Measurements from ENCODE around the gene ZSCAN2. TPM values are rescaled to one million over a fixed set of nuclear protein-coding genes. Genes with fewer than 3 reads are reported as not detected.
"Not testable (repeated sequence)": the region's sequence is repeated elsewhere in the genome, so short reads cannot be mapped to it uniquely, and the experiment has no call there.

The ZSCAN2 gene
- polyA plus RNA-seq, result under 1 TPM; 0.71 to 0.81 TPM

DNA sequence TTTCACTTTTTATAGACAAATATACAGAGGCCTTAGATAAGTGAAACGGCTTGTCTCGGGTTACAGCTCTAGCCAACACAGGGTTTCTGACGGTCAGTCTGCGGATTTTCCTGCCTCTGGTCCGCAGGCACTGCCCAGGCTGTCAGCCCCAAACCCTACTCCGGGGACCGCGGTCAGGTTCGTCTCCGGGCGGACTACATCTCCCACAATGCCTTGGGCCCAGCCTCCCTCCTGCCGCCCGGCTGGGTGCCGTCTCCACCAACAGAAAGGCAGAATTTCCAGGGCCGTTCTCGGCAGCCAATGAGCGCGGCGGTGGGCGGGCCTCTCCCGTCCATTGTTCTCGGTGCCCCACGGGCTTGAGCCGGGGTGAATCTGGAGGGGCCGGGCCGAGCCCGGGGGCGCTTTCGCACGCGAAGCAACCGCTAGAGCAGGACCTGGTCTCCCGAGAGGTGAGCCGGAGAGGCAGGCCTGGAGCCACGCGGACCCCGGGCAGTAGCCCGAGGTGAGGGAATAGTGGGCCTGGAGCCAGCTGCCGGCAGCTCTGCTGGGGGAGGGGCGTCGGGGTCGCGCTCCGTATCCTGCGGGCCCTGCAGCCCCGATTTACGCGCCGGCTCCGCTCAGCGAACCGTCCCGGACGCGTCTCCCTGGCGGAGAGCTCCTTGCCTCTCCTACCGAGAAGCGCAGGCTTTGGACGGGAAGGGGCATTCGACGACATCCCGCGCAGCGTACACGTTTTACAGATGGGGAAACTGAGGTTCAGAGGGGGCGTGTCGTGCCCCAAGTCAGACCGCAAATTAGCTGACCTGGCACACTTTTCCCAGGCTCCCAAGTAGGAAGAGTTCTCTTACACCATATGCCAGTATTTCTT, at the start of gene ZSCAN2:
Gene ZSCAN2 (plus strand): TSS at position 323 of the 868 bp plus-strand sequence. CDS start 2,919 bp downstream, outside the sequence.
- Histone ChIP-seq H3K4me1 (ENCODE audit: control insufficient read depth in 2 of 2, insufficient read depth in 2 of 2, low read length in 1 of 2) (peaks cover 0 to 9% of the 10 kb centered on the region in 2 donors), H3K9me3 (ENCODE audit: control insufficient read depth in 2 of 2, insufficient read depth in 1 of 2, low read depth in 1 of 2, low read length in 1 of 2) (no peaks in the 10 kb centered on the region), H3K4me3 (ENCODE audit: low read depth in 1 of 2, low read length in 2 of 2) (peak within 1 kb of the TSS; percentile 72 to 83), H3K36me3 (ENCODE audit: control insufficient read depth in 2 of 2, insufficient read depth in 2 of 2, low read length in 1 of 2) (peaks cover 2 to 5% of the 10 kb centered on the region in 2 donors), H3K27me3 (ENCODE audit: control insufficient read depth in 1 of 2, insufficient read depth in 2 of 2, low read length in 2 of 2) (no peaks in the 10 kb centered on the region), H3K27ac (ENCODE audit: low read depth in 2 of 2, low read length in 1 of 2) (peak within 1 kb of the TSS in 1 of 2 donors; percentile 61)
- 1% methylated on average over 57 to 68 of the region's 68 CpGs for WGBS, 2 donors

DNA sequence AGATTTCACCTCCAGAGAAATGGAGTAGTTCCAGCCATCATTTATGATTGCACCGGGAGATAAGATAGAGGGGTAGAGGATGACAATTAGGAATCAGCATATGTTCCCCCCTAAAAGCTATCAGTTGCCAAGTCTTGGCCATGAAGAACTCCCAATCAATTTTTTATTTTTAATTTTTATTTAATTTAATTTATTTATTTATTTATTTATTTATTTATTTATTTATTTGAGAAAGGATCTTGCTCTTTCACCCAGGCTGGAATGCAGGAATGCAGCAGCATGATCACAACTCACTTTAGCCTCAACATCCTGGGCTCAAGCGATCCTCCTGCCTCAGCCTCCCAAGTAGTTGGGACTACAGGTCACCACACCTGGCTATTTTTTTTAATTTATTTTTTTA, 49.2 kb upstream of the ZSCAN2 start:
- H3K4me3 ChIP-seq (ENCODE audit: low read depth in 1 of 2, low read length in 2 of 2); H3K4me1 ChIP-seq (ENCODE audit: control insufficient read depth in 2 of 2, insufficient read depth in 2 of 2, low read length in 1 of 2); H3K27me3 ChIP-seq (ENCODE audit: control insufficient read depth in 1 of 2, insufficient read depth in 2 of 2, low read length in 2 of 2); H3K36me3 ChIP-seq (ENCODE audit: control insufficient read depth in 2 of 2, insufficient read depth in 2 of 2, low read length in 1 of 2); H3K9me3 ChIP-seq (ENCODE audit: control insufficient read depth in 2 of 2, insufficient read depth in 1 of 2, low read depth in 1 of 2, low read length in 1 of 2); H3K27ac ChIP-seq (ENCODE audit: low read depth in 2 of 2, low read length in 1 of 2): not testable (repeated sequence)
- WGBS, 2 donors, result 95 to 100% methylated on average over 2 of the region's 2 CpGs

DNA sequence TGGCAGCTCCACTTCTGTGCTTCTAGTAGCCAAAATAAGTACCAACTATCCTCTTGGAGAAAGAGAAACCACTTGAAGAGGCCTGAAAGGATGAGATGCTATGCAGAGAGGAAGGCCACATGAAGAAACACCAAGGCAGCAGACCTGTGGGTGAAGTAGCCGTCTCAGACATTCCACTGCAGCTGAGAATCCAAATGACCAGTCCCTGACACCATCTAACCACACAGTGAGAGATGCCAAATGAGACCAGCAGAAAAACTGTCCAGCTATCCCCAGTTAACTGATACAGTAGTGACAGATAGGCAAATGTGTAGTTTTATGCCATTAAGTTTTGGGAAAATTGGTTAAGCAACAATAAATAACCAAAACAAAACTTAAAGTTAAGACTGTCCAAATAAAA, 47.9 kb upstream of the ZSCAN2 start:
- Histone ChIP-seq H3K9me3 (ENCODE audit: control insufficient read depth in 2 of 2, insufficient read depth in 1 of 2, low read depth in 1 of 2, low read length in 1 of 2) (no peaks in the 10 kb centered on the region), H3K27ac (ENCODE audit: low read depth in 2 of 2, low read length in 1 of 2) (no peak overlapping the region), H3K4me3 (ENCODE audit: low read depth in 1 of 2, low read length in 2 of 2) (no peak overlapping the region), H3K4me1 (ENCODE audit: control insufficient read depth in 2 of 2, insufficient read depth in 2 of 2, low read length in 1 of 2) (no peaks in the 10 kb centered on the region), H3K27me3 (ENCODE audit: control insufficient read depth in 1 of 2, insufficient read depth in 2 of 2, low read length in 2 of 2) (no peaks in the 10 kb centered on the region), H3K36me3 (ENCODE audit: control insufficient read depth in 2 of 2, insufficient read depth in 2 of 2, low read length in 1 of 2) (peaks cover 0 to 2% of the 10 kb centered on the region in 2 donors)
- WGBS, 2 donors, result 92 to 95% methylated on average over 1 of the region's 1 CpG

DNA sequence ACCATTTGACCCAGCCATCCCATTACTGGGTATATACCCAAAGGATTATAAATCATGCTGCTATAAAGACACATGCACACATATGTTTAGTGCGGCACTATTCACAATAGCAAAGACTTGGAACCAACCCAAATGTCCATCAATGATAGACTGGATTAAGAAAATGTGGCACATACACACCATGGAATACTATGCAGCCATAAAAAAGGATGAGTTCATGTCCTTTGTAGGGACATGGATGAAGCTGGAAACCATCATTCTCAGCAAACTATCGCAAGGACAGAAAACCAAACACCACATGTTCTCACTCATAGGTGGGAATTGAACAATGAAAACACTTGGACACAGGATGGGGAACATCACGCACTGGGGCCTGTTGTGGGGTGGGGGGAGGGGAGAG, 44.1 kb upstream of the ZSCAN2 start:
- H3K27ac ChIP-seq (ENCODE audit: low read depth in 2 of 2, low read length in 1 of 2); H3K9me3 ChIP-seq (ENCODE audit: control insufficient read depth in 2 of 2, insufficient read depth in 1 of 2, low read depth in 1 of 2, low read length in 1 of 2); H3K4me1 ChIP-seq (ENCODE audit: control insufficient read depth in 2 of 2, insufficient read depth in 2 of 2, low read length in 1 of 2); H3K27me3 ChIP-seq (ENCODE audit: control insufficient read depth in 1 of 2, insufficient read depth in 2 of 2, low read length in 2 of 2); H3K36me3 ChIP-seq (ENCODE audit: control insufficient read depth in 2 of 2, insufficient read depth in 2 of 2, low read length in 1 of 2); H3K4me3 ChIP-seq (ENCODE audit: low read depth in 1 of 2, low read length in 2 of 2): not testable (repeated sequence)
- 90 to 94% methylated on average over 2 to 3 of the region's 3 CpGs for WGBS, 2 donors

DNA sequence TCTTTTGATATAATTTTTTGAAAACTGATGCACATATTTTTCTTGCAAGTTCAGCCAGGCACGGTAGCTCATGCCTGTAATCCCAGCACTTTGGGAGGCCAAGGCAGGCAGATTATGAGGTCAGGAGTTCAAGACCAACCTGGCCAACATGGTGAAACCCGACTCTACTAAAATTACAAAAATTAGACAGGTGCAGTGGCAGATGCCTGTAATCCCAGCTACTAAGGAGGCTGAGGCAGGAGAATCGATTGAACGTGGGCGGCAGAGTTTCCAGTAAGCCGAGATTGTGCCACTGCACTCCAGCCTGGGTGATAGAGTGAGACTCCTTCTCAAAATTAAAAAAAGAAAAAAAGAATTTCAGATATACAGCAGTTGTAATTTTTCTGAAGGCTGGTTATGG, 32.8 kb upstream of the ZSCAN2 start:
- H3K9me3 ChIP-seq (ENCODE audit: control insufficient read depth in 2 of 2, insufficient read depth in 1 of 2, low read depth in 1 of 2, low read length in 1 of 2); H3K27me3 ChIP-seq (ENCODE audit: control insufficient read depth in 1 of 2, insufficient read depth in 2 of 2, low read length in 2 of 2); H3K4me3 ChIP-seq (ENCODE audit: low read depth in 1 of 2, low read length in 2 of 2); H3K27ac ChIP-seq (ENCODE audit: low read depth in 2 of 2, low read length in 1 of 2); H3K4me1 ChIP-seq (ENCODE audit: control insufficient read depth in 2 of 2, insufficient read depth in 2 of 2, low read length in 1 of 2); H3K36me3 ChIP-seq (ENCODE audit: control insufficient read depth in 2 of 2, insufficient read depth in 2 of 2, low read length in 1 of 2): not testable (repeated sequence)
- WGBS, 2 donors, result 89 to 90% methylated on average over 6 of the region's 6 CpGs

DNA sequence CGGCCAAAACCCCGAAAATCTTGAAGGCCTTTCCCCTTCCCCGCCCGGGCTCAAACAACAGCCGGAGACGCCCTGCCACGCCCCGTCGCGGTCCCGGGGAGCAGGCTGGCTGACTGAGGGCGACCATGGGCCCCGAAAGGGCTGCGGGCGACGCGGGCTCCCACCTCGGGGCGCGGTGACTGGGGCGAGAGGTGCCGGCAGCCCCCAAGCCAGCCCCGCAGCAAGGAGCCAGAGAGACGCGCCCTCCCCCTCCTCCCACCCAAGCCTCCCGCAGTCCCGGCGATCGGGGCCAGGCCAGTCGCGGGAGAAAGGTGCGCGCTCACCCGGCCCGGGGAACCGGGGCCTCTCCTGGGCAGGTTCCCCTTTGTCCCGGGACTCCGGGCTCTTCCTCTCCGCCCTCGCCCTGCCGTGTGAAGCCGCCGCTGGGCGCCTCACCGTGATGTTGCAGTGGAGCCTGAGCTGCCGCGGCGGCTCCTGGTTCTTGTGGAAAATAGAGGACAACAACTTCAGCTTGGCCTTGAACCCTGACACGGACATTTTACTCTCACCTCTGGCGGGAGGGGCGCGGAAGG, 30.6 kb upstream of the ZSCAN2 start:
- peaks cover 0 to 2% of the 10 kb centered on the region in 2 donors for H3K4me1 ChIP-seq (ENCODE audit: control insufficient read depth in 2 of 2, insufficient read depth in 2 of 2, low read length in 1 of 2)
- whole genome bisulfite sequencing, 2 donors, result 0 to 1% methylated on average over 47 to 52 of the region's 52 CpGs
- H3K36me3 ChIP-seq (ENCODE audit: control insufficient read depth in 2 of 2, insufficient read depth in 2 of 2, low read length in 1 of 2), result no peaks in the 10 kb centered on the region
- H3K27ac ChIP-seq (ENCODE audit: low read depth in 2 of 2, low read length in 1 of 2), result peak overlapping the region; percentile 95 to 98
- H3K4me3 ChIP-seq (ENCODE audit: low read depth in 1 of 2, low read length in 2 of 2), result peak overlapping the region; percentile 64 to 88
- no peaks in the 10 kb centered on the region for H3K9me3 ChIP-seq (ENCODE audit: control insufficient read depth in 2 of 2, insufficient read depth in 1 of 2, low read depth in 1 of 2, low read length in 1 of 2)
- H3K27me3 ChIP-seq (ENCODE audit: control insufficient read depth in 1 of 2, insufficient read depth in 2 of 2, low read length in 2 of 2), result no peaks in the 10 kb centered on the region

DNA sequence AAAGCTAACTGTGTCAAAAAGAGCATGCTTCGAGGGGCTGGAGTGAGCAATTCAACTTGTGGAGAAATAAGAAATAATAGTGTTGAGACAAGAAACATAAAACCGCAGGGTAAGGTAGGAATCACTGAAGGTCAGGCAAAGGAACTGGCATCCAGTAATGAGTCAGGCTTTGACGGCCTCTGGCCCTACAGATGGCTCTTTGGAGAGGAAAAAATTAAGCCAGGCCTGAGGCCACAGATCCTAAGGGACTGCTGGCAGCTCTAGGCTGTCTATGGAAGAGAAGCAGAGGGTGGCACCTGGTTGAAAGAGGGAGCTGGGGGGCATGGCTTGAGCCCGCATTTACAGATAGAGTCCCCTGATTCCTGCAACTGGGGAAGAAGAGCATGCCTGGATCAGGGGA, 28.6 kb upstream of the ZSCAN2 start:
- Histone ChIP-seq H3K27ac (ENCODE audit: low read depth in 2 of 2, low read length in 1 of 2) (no peak overlapping the region), H3K4me3 (ENCODE audit: low read depth in 1 of 2, low read length in 2 of 2) (no peak overlapping the region), H3K4me1 (ENCODE audit: control insufficient read depth in 2 of 2, insufficient read depth in 2 of 2, low read length in 1 of 2) (peaks cover 0 to 2% of the 10 kb centered on the region in 2 donors), H3K27me3 (ENCODE audit: control insufficient read depth in 1 of 2, insufficient read depth in 2 of 2, low read length in 2 of 2) (no peaks in the 10 kb centered on the region), H3K9me3 (ENCODE audit: control insufficient read depth in 2 of 2, insufficient read depth in 1 of 2, low read depth in 1 of 2, low read length in 1 of 2) (no peaks in the 10 kb centered on the region), H3K36me3 (ENCODE audit: control insufficient read depth in 2 of 2, insufficient read depth in 2 of 2, low read length in 1 of 2) (no peaks in the 10 kb centered on the region)
- 82 to 85% methylated on average over 4 of the region's 4 CpGs for WGBS, 2 donors

DNA sequence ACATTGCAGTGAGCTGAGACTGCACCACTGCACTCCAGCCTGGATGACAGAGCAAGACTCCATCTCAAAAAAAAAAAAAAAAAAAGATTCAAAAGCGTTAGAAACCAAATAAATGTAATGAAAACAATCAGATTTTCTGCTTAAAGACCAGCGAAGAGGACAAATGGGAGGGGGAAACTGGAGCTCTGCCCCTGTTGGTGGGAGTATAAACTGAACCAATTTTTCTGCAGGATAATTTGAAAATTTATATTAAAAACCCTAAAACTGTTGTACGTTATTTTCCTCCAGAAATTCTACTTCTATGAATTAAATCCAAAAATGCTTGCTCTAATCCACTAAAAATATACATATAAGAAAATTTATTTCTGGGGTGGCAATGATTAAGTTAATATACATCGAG, 25.3 kb upstream of the ZSCAN2 start:
- Histone ChIP-seq H3K27me3 (ENCODE audit: control insufficient read depth in 1 of 2, insufficient read depth in 2 of 2, low read length in 2 of 2) (no peaks in the 10 kb centered on the region), H3K4me3 (ENCODE audit: low read depth in 1 of 2, low read length in 2 of 2) (no peak overlapping the region), H3K4me1 (ENCODE audit: control insufficient read depth in 2 of 2, insufficient read depth in 2 of 2, low read length in 1 of 2) (no peaks in the 10 kb centered on the region), H3K9me3 (ENCODE audit: control insufficient read depth in 2 of 2, insufficient read depth in 1 of 2, low read depth in 1 of 2, low read length in 1 of 2) (no peaks in the 10 kb centered on the region), H3K27ac (ENCODE audit: low read depth in 2 of 2, low read length in 1 of 2) (no peak overlapping the region), H3K36me3 (ENCODE audit: control insufficient read depth in 2 of 2, insufficient read depth in 2 of 2, low read length in 1 of 2) (no peaks in the 10 kb centered on the region)
- 86 to 89% methylated on average over 4 of the region's 4 CpGs for WGBS, 2 donors

DNA sequence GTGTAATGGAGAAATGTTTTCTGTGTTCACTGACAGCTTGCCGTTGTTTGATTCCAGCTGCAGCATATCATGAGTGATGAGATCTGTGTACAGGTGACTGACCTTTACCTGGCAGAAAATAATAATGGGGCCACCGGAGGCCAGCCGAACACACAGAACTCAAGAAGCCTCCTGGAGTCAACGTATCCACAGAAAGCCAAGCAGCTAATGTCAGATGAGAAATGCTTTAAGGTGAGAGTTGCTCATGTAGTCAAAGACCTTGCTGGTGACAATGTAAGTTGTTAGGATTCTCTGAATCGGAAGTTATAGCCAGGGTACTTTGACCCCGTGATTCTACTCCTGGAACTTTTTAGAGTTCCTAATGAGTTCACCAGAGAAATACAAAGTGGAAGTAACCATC, 22.9 kb upstream of the ZSCAN2 start:
- H3K4me3 ChIP-seq (ENCODE audit: low read depth in 1 of 2, low read length in 2 of 2); H3K9me3 ChIP-seq (ENCODE audit: control insufficient read depth in 2 of 2, insufficient read depth in 1 of 2, low read depth in 1 of 2, low read length in 1 of 2); H3K27ac ChIP-seq (ENCODE audit: low read depth in 2 of 2, low read length in 1 of 2); H3K4me1 ChIP-seq (ENCODE audit: control insufficient read depth in 2 of 2, insufficient read depth in 2 of 2, low read length in 1 of 2); H3K27me3 ChIP-seq (ENCODE audit: control insufficient read depth in 1 of 2, insufficient read depth in 2 of 2, low read length in 2 of 2); H3K36me3 ChIP-seq (ENCODE audit: control insufficient read depth in 2 of 2, insufficient read depth in 2 of 2, low read length in 1 of 2): not testable (repeated sequence)
- WGBS, 2 donors, result 75 to 87% methylated on average over 6 of the region's 6 CpGs

DNA sequence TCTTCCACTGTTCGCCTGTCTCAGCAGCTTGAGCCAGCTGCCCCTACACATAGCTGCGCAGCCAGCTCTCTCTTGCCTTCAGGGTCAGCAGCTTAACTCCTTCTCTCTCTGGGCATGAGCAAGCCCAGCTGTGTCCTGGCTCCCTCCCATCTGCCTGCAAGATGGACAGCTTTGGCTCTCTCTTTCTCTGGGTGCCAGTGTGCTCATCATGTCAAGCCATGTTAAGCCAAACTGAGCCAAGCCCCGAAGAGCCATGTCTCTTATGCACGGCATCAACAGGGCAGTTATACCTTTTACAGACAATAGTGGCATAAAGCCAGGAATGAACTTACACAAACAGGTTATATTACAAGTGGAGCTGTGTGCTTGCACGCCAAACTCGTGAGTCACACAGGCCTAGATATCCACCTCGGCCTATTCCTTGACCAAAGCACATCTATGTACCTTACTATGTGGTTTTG, 21.5 kb upstream of the ZSCAN2 start:
- H3K4me1 ChIP-seq (ENCODE audit: control insufficient read depth in 2 of 2, insufficient read depth in 2 of 2, low read length in 1 of 2); H3K9me3 ChIP-seq (ENCODE audit: control insufficient read depth in 2 of 2, insufficient read depth in 1 of 2, low read depth in 1 of 2, low read length in 1 of 2); H3K27me3 ChIP-seq (ENCODE audit: control insufficient read depth in 1 of 2, insufficient read depth in 2 of 2, low read length in 2 of 2); H3K36me3 ChIP-seq (ENCODE audit: control insufficient read depth in 2 of 2, insufficient read depth in 2 of 2, low read length in 1 of 2); H3K4me3 ChIP-seq (ENCODE audit: low read depth in 1 of 2, low read length in 2 of 2): not testable (repeated sequence)
- H3K27ac ChIP-seq (ENCODE audit: low read depth in 2 of 2, low read length in 1 of 2), result peak overlapping the region; percentile 60 to 79
- WGBS, 2 donors, result 38 to 40% methylated on average over 7 of the region's 7 CpGs
